D341Med (cell line): ENCODE results near the gene ZFAND2B.
"Not testable (repeated sequence)": the region's sequence is repeated elsewhere in the genome, so short reads cannot be mapped to it uniquely, and the experiment has no call there.

Source experiments
- DNase-seq: peaks from one replicate; pipeline ENCODE4 v3.0.0; 2012; ENCODE audit warnings: low spot score

ZFAND2B gene

DNA sequence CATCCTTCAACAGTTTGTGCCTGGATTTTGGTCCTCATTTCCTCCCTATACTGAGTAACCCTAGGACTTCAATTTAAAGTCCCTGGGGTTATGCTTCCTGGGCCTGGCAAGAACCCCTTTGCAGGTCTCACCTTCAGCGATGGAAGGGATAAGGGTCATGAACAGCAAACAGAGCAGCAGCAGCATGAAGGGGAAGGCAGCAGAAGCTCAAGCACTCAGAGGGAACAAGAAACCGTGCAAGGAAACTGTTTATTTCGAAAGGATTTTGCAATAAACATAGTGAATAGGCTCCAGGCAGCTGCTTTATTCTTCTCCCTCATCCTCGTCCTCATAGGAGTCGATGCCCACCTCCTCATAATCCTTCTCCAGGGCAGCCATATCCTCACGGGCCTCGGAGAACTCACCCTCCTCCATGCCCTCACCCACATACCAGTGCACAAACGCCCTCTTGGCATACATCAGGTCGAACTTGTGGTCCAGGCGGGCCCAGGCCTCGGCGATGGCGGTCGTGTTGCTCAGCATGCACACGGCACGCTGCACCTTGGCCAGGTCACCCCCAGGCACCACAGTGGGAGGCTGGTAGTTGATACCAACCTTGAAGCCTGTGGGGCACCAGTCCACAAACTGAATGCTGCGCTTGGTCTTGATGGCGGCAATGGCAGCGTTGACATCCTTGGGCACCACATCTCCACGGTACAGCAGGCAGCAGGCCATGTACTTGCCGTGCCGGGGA lies 43.6 kb downstream of the ZFAND2B start:
- no peak for DNase-seq

DNA sequence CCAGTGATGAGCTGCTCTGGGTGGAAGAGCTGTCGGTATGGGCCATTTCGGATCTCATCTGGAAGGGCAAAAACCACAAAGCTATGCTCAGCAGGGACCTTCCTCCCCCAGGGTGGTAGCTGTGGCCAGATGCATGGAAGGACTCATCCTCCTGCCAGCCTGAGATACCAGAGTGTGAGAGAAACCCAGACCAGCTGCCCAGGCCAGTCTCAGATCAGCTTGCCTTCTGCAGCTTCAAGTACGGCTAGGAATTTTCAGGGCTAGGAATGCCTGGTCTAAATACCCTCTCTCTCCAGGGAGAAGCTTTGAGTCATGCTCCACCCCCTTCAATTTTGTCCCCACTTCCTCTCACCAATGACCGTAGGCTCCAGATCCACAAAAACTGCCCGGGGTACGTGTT lies 45.1 kb downstream of the ZFAND2B start:
- no peak for DNase-seq

DNA sequence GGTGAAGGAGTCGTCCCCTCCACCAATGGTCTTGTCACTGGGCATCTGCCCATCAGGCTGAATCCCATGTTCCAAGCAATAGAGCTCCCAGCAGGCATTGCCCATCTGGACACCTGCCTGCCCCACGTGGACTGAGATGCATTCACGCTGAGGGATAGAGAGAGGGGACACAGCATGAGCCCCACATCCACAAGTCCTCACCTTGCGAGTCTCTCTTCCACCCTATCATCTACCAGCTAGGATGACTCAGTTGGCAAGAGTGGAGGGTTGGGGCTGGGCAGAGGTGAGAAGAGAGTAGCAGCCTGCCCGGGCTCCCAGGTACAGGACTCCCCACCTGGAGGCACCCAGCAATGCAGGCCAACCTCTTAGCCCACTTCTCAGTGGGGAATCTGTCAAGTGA lies 45.5 kb downstream of the ZFAND2B start:
- DNase-seq: no peak

DNA sequence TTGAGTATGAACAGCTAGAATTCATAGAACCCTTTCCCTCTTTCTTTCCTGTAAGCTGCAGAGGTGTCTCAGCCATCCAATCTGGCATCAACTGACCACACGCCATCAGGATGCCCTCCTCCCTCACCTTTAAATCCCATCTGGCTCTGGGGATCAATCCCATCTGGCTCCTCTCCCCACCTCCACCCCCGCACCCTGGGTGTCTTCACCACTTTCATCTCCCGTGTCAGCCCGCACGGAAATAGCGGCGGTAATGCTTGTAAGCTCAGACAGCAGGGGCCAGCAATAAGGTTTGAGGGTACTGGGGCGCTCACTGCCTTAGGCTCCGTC lies 46.0 kb downstream of the ZFAND2B start:
- no peak for DNase-seq

DNA sequence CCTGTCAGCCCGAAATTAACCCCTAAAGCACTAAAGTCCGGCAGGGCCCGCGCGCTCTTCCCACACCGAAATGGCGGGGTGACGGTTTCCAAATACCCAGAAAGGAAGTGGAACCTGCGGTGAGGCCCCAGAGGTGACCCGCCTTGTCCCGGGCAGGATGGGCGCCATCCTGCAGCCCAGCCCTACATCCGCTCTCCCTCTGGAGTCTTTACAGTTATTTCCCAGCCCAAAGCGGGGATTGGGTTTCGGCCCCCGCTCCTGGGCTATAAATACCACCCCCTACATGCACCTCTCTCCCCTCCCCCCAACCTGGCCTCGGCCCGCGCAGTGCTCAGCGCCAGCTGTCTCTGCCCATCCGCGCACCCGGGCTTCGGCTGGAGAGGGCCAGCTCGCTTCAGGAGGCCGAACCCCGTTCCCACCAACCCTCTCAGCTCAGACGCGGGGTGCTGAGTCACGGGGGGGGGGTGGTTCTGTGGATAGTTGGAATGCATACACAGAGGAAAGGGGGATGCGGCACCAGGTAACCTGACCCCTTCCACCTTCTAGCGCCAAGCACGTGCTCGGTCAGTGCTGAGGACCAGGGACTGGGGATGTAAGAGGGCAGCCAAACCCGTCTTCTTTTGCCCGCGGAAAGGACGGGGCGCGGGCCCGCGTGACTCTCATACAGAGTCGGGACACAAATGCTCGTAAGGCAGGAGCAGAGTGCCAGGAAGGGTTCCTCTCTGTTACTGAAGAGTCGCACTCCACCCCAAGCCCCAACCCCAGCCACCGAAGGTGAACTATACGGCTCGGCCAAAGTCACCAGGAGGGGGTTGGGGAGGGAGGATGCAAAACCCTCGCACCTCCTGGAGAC lies 46.5 kb downstream of the ZFAND2B start, which contains the start of gene TUBA4B:
TSS of gene TUBA4B (plus strand) at position 344 of the 853 bp plus-strand sequence. CDS start at position 509, 165 bp downstream.
- peak; percentile 41 for DNase-seq

DNA sequence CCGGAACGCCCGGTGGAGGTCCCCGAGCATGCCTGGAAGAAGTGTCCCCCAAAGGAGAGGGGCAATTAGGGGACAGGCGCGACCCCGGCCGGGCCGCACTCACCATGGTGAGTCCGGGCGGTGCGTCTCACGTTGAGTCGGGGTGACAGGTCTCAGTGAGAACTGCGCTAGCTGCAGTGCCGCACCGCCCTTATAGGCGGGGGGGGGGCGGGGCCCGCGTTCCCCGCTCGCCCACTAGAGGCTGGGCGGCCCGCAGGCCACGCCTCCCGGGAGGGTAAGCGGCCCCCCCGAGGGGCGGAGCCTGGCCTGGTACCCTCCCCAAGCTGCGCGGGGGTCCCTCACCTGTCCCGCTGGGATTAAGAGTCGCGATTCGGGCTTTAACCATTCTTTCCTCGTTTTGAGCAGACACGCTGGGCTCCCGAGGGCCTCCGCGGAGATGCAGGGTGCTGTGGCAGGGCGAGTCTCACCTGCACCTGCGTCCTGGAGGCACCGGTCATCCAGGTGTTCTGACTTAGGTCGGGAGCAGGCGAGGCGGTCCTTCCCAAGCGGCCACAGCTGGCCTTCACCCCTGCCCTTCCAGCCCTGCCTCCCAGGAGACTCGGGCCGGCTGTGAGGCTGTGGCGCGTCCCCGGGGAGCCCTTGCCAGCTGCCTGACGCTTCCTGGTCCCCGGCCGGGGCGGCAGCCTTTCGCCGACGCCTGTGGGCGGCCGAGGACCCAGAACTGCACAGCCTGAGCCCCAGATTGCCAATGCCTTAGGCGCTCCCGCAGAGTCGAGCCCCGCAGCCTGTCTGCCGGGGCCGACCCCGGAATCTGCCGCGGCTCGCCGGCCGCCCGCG lies 47.4 kb downstream of the ZFAND2B start, which contains the start of gene TUBA4A:
TSS of gene TUBA4A (minus strand) at position 166 of the 837 bp plus-strand sequence. CDS start at position 106, 60 bp downstream.
- DNase-seq: peak; percentile 90

DNA sequence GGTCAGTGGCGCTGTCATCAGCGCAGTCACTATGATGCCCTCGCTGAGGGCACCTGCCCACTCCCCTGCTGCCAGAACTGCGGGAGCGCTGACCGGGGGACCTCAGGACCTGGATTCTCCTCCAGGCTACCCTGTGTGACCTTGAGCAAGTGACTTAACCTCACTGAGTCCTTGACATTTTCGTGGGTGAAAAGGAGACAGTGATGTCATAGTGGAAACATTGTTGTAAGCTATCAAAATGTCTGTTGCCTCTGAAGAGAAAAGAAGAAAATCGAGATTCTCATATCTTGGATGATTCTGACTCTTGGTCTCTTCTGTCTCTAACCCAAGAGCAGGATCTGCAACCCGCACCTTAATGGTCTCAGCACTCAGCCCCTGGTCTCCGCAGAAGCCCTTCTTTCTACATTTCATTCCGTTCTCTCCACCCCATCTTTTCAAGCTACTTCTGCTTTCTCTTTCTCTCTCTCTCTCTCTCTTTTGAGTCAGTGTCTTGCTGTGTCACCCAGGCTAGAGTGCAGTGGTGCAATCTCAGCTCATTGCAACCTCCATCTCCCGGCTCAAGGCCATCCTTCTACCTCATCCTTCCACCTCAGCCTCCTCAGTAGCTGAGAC lies 48.1 kb downstream of the ZFAND2B start:
- DNase-seq: no peak

DNA sequence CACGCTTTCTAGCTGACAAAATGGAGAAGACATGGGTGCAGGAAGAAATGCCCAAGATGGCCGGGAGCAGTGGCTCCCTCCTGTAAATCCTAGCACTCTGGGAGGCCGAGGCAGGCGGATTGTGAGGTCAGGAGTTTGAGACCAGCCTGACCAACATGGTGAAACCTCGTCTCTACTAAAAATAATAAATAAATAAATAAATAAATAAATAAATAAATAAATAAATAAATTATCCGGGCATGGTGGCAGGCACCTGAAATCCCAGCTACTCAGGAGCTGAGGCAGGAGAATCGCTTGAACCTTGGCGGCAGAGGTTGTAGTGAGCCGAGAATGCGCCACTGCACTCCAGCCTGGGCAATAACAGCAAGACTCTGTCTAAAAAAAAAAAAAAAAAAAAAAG lies 52.4 kb downstream of the ZFAND2B start:
- DNase-seq: not testable (repeated sequence)
